Mesendoderm (in vitro differentiated cells): ENCODE data around the gene POU4F1.

ENCODE experiments used
- DNase-seq: peaks from one replicate; pipeline ENCODE4 v3.0.0; 2013
- H2AK5ac ChIP-seq: 2 replicates; pipeline ENCODE4 v1.6.1; 2013; ENCODE audit warnings: low read length, inconsistent platforms
- H2BK120ac ChIP-seq: 2 replicates; pipeline ENCODE4 v1.6.1; 2013; ENCODE audit warnings: low read depth, mild to moderate bottlenecking, low read length, moderate library complexity, mixed read lengths
- H2BK15ac ChIP-seq: replicated peaks from 2 replicates; pipeline ENCODE4 v1.6.1; 2013; ENCODE audit warnings: low read depth, mild to moderate bottlenecking, moderate library complexity
- H2BK5ac ChIP-seq: 2 replicates; pipeline ENCODE4 v1.6.1; 2013; ENCODE audit warnings: low read length, inconsistent platforms
- H3K18ac ChIP-seq: 2 replicates; pipeline ENCODE4 v1.6.1; 2013; ENCODE audit warnings: mild to moderate bottlenecking, low read length, mixed read lengths
- H3K23ac ChIP-seq: one replicate; pipeline ENCODE4 v1.6.1; 2013; ENCODE audit warnings: low read length
- H3K27ac ChIP-seq: 2 replicates; pipeline ENCODE4 v1.5.1; 2013; ENCODE audit warnings: low read depth, mild to moderate bottlenecking, inconsistent platforms, low read length, moderate library complexity
- H3K27me3 ChIP-seq: 2 replicates; pipeline ENCODE4 v1.6.1; 2013; ENCODE audit warnings: low read length, control low read depth, mild to moderate bottlenecking, inconsistent platforms; ENCODE audit not compliant: insufficient read depth, poor library complexity
- H3K36me3 ChIP-seq: 2 replicates; pipeline ENCODE4 v1.6.1; 2013; ENCODE audit warnings: low read length, inconsistent platforms; ENCODE audit not compliant: control insufficient read depth, insufficient read depth
- H3K4ac ChIP-seq: one replicate; pipeline ENCODE4 v1.6.1; 2013; ENCODE audit warnings: low read depth, mild to moderate bottlenecking, low read length, moderate library complexity
- H3K4me1 ChIP-seq: 2 replicates; pipeline ENCODE4 v1.6.1; 2013; ENCODE audit warnings: low read depth, low read length, inconsistent platforms; ENCODE audit not compliant: control insufficient read depth
- H3K4me2 ChIP-seq: 2 replicates; pipeline ENCODE4 v1.6.1; 2013; ENCODE audit warnings: low read length
- H3K4me3 ChIP-seq: 2 replicates; pipeline ENCODE4 v1.5.1; 2013; ENCODE audit warnings: mild to moderate bottlenecking, low read length
- H3K56ac ChIP-seq: one replicate; pipeline ENCODE4 v1.6.1; 2013; ENCODE audit warnings: low read length
- H3K79me1 ChIP-seq: 2 replicates; pipeline ENCODE4 v1.6.1; 2013; ENCODE audit warnings: low read length, inconsistent platforms
- H3K79me2 ChIP-seq: 2 replicates; pipeline ENCODE4 v1.6.1; 2013; ENCODE audit warnings: mild to moderate bottlenecking, low read length; ENCODE audit not compliant: control insufficient read depth, insufficient read depth
- H3K9ac ChIP-seq: 2 replicates; pipeline ENCODE4 v1.6.1; 2013; ENCODE audit warnings: low read length, inconsistent platforms
- H4K5ac ChIP-seq: one replicate; pipeline ENCODE4 v1.6.1; 2013; ENCODE audit warnings: low read length
- H4K8ac ChIP-seq: one replicate; pipeline ENCODE4 v1.6.1; 2013; ENCODE audit warnings: low read depth, mild to moderate bottlenecking, control low read depth, low read length, moderate library complexity
- WGBS: extraction: QIAGEN DNeasy Blood & Tissue Kit; methylation state at CpG from one replicate; pipeline ENCODE4 v1.1.7; 2013; ENCODE audit warnings: low lambda C conversion rate, missing lambda C conversion rate; ENCODE audit not compliant: insufficient coverage; ENCODE audit errors: extremely low coverage; 5-methylcytosine and 5-hydroxymethylcytosine counted together

POU4F1 gene

GRCh38 chr13:78596399-78596735, 7.0 kb downstream of the POU4F1 start:
- no peak overlapping the region for H3K56ac ChIP-seq

GRCh38 chr13:78595495-78596398, 7.6 kb downstream of the POU4F1 start:
- H2BK5ac ChIP-seq = no peak overlapping the region
- H3K56ac ChIP-seq = peak overlapping the region; percentile 66
- H3K27me3 ChIP-seq = peaks cover 63% of the 10 kb centered on the region
- no peak overlapping the region for H3K4ac ChIP-seq
- no peak overlapping the region for H3K23ac ChIP-seq
- peak; percentile 78 for DNase-seq
- H3K79me2 ChIP-seq = no peaks in the 10 kb centered on the region
- no CpG with 5 or more reads among the region's 65 CpGs for WGBS
- peak overlapping the region; percentile 59 for H3K9ac ChIP-seq
- H4K5ac ChIP-seq = no peak overlapping the region
- H3K4me1 ChIP-seq = peaks cover 3% of the 10 kb centered on the region
- H3K4me3 ChIP-seq = peak overlapping the region; percentile 27
- no peaks in the 10 kb centered on the region for H3K79me1 ChIP-seq
- H2BK15ac ChIP-seq = no peak overlapping the region
- peak overlapping the region; percentile 94 for H3K4me2 ChIP-seq
- H3K36me3 ChIP-seq = no peaks in the 10 kb centered on the region
- no peak overlapping the region for H4K8ac ChIP-seq
- H3K27ac ChIP-seq = no peak overlapping the region
- no peak overlapping the region for H3K18ac ChIP-seq
- H2BK120ac ChIP-seq = no peak overlapping the region
- H2AK5ac ChIP-seq = no peak overlapping the region

More at GRCh38 chr13:78596399-78596735, 7.0 kb downstream of the POU4F1 start:
- no peak overlapping the region for H3K4me3 ChIP-seq
- peaks cover 3% of the 10 kb centered on the region for H3K4me1 ChIP-seq
- H3K9ac ChIP-seq = no peak overlapping the region
- no peak overlapping the region for H3K4ac ChIP-seq
- no peak overlapping the region for H3K18ac ChIP-seq
- H4K5ac ChIP-seq = no peak overlapping the region
- H2BK120ac ChIP-seq = no peak overlapping the region
- DNase-seq = peak; percentile 63
- no peaks in the 10 kb centered on the region for H3K79me2 ChIP-seq
- H3K23ac ChIP-seq = no peak overlapping the region
- H3K4me2 ChIP-seq = peak overlapping the region; percentile 29
- H2AK5ac ChIP-seq = no peak overlapping the region
- no peak overlapping the region for H3K27ac ChIP-seq
- no peaks in the 10 kb centered on the region for H3K36me3 ChIP-seq
- no peak overlapping the region for H2BK15ac ChIP-seq
- H3K79me1 ChIP-seq = no peaks in the 10 kb centered on the region
- peaks cover 70% of the 10 kb centered on the region for H3K27me3 ChIP-seq
- H2BK5ac ChIP-seq = no peak overlapping the region
- WGBS = no CpG with 5 or more reads among the region's 22 CpGs
- no peak overlapping the region for H4K8ac ChIP-seq

GRCh38 chr13:78594456-78594975, 8.8 kb downstream of the POU4F1 start:
- Histone ChIP-seq H2BK15ac (no peak overlapping the region), H4K5ac (no peak overlapping the region), H3K4me3 (no peak overlapping the region), H3K27me3 (peaks cover 56% of the 10 kb centered on the region), H3K27ac (no peak overlapping the region), H4K8ac (no peak overlapping the region), H2BK120ac (no peak overlapping the region), H3K4me2 (no peak overlapping the region), H3K18ac (no peak overlapping the region), H3K56ac (no peak overlapping the region), H3K79me1 (no peaks in the 10 kb centered on the region), H3K4me1 (peaks cover 3% of the 10 kb centered on the region), H3K9ac (no peak overlapping the region), H3K36me3 (no peaks in the 10 kb centered on the region), H2BK5ac (no peak overlapping the region), H3K23ac (no peak overlapping the region), H3K4ac (no peak overlapping the region), H3K79me2 (no peaks in the 10 kb centered on the region), H2AK5ac (no peak overlapping the region)
- WGBS = no CpG with 5 or more reads among the region's 8 CpGs
- DNase-seq = no peak

- H3K18ac ChIP-seq = no peak overlapping the region
- H3K23ac ChIP-seq = no peak overlapping the region
- no peaks in the 10 kb centered on the region for H3K79me1 ChIP-seq
- no peaks in the 10 kb centered on the region for H3K79me2 ChIP-seq
- peak overlapping the region; percentile 54 for H3K4me2 ChIP-seq
- no peak overlapping the region for H3K27ac ChIP-seq
- H4K5ac ChIP-seq = no peak overlapping the region
- no peak overlapping the region for H3K56ac ChIP-seq
- H2BK120ac ChIP-seq = no peak overlapping the region
- H2BK5ac ChIP-seq = no peak overlapping the region
- no peak overlapping the region for H2AK5ac ChIP-seq
- H2BK15ac ChIP-seq = no peak overlapping the region
- H3K4me3 ChIP-seq = no peak overlapping the region
- H3K4ac ChIP-seq = no peak overlapping the region
- DNase-seq = peak; percentile 62
- H3K27me3 ChIP-seq = peaks cover 50% of the 10 kb centered on the region
- no peak overlapping the region for H4K8ac ChIP-seq
- no CpG with 5 or more reads among the region's 29 CpGs for WGBS
- peaks cover 3% of the 10 kb centered on the region for H3K4me1 ChIP-seq
- H3K9ac ChIP-seq = no peak overlapping the region
- no peaks in the 10 kb centered on the region for H3K36me3 ChIP-seq
Observed at GRCh38 chr13:78593652-78594455, 9.5 kb downstream of the POU4F1 start.

GRCh38 chr13:78593129-78593528, 10.2 kb downstream of the POU4F1 start:
- Histone ChIP-seq H3K4ac (no peak overlapping the region), H2BK120ac (no peak overlapping the region), H3K4me3 (no peak overlapping the region), H2AK5ac (no peak overlapping the region), H3K23ac (no peak overlapping the region), H4K5ac (no peak overlapping the region), H2BK15ac (no peak overlapping the region), H3K18ac (no peak overlapping the region), H3K36me3 (no peaks in the 10 kb centered on the region), H3K4me2 (no peak overlapping the region), H4K8ac (no peak overlapping the region), H3K56ac (no peak overlapping the region), H3K27me3 (peaks cover 52% of the 10 kb centered on the region), H3K27ac (no peak overlapping the region), H3K79me2 (no peaks in the 10 kb centered on the region), H3K4me1 (peaks cover 3% of the 10 kb centered on the region), H3K9ac (no peak overlapping the region), H2BK5ac (no peak overlapping the region), H3K79me1 (no peaks in the 10 kb centered on the region)
- DNase-seq = no peak
- no CpG with 5 or more reads among the region's 13 CpGs for WGBS
